IgD-negative memory B cell (primary cell): ENCODE data around the gene KCTD6. TPM values are rescaled to one million over a fixed set of nuclear protein-coding genes. Genes with fewer than 3 reads are reported as not detected.

ENCODE experiments used
- H3K27ac Mint-ChIP-seq, 3 donors: one replicate each; pipeline ENCODE4 v1.8.0; 2020 to 2022; ENCODE audit warnings: mild to moderate bottlenecking in 3 of 3, mixed read lengths in 3 of 3, moderate library complexity in 1 of 3
- H3K27me3 Mint-ChIP-seq: one replicate; pipeline ENCODE4 v1.8.0; 2021; ENCODE audit warnings: mixed read lengths
- H3K36me3 Mint-ChIP-seq: one replicate; pipeline ENCODE4 v1.8.0; 2020; ENCODE audit warnings: mild to moderate bottlenecking, mixed read lengths
- H3K4me1 Mint-ChIP-seq, 3 donors: one replicate each; pipeline ENCODE4 v1.8.0; 2020 to 2022; ENCODE audit warnings: mixed read lengths in 3 of 3, mild to moderate bottlenecking in 1 of 3
- H3K4me3 Mint-ChIP-seq, 4 donors: one replicate each; pipeline ENCODE4 v1.8.0; 2020 to 2022; ENCODE audit warnings: mild to moderate bottlenecking in 4 of 4, mixed read lengths in 4 of 4, moderate library complexity in 3 of 4
- H3K9me3 Mint-ChIP-seq, 3 donors: one replicate each; pipeline ENCODE4 v1.8.0; 2020 to 2021; ENCODE audit warnings: mixed read lengths in 3 of 3, mild to moderate bottlenecking in 1 of 3
- polyA plus RNA-seq: library from polyadenylated mRNA; unstranded; fragments of 300-500 nt; fragmentation: Illumina TruSeq; gene quantifications from one replicate; pipeline ENCODE4 v1.2.3, GENCODE V29; 2021

The KCTD6 gene
- 15.5 TPM for polyA plus RNA-seq

GRCh38 chr3:58491506-58492402, at the start of gene KCTD6:
Gene KCTD6, plus strand, starts transcription at chr3:58492096. Its CDS starts 6,660 bp downstream, at chr3:58498756.
- Mint-ChIP-seq H3K27me3 (peaks cover 7% of the 10 kb centered on the region), H3K27ac (peak within 1 kb of the TSS; percentile 79 to 85 (median 81)), H3K4me3 (peak within 1 kb of the TSS; percentile 87 to 95 (median 93)), H3K36me3 (peaks cover 8% of the 10 kb centered on the region), H3K4me1 (peaks cover 28 to 41% (median 32%) of the 10 kb centered on the region in 3 donors), H3K9me3 (no peaks in the 10 kb centered on the region)

- Mint-ChIP-seq H3K27me3 (no peaks in the 10 kb centered on the region), H3K27ac (no peak overlapping the region), H3K36me3 (peaks cover 12% of the 10 kb centered on the region), H3K4me3 (no peak overlapping the region), H3K9me3 (peaks cover 2 to 30% (median 17%) of the 10 kb centered on the region in 3 donors), H3K4me1 (no peaks in the 10 kb centered on the region)
These were observed 39.7 kb upstream of the KCTD6 start for GRCh38 chr3:58452176-58452575.

GRCh38 chr3:58459160-58459559, 32.7 kb upstream of the KCTD6 start:
- Mint-ChIP-seq H3K9me3 (peaks cover 2 to 19% (median 17%) of the 10 kb centered on the region in 3 donors), H3K4me3 (no peak overlapping the region), H3K27ac (no peak overlapping the region), H3K36me3 (peaks cover 8% of the 10 kb centered on the region), H3K4me1 (peaks cover 5 to 6% (median 5%) of the 10 kb centered on the region in 3 donors), H3K27me3 (no peaks in the 10 kb centered on the region)

- H3K4me3 Mint-ChIP-seq: no peak overlapping the region
- no peaks in the 10 kb centered on the region for H3K27me3 Mint-ChIP-seq
These were observed 29.1 kb upstream of the KCTD6 start for GRCh38 chr3:58462829-58463180.

GRCh38 chr3:58463181-58463941, 28.5 kb upstream of the KCTD6 start:
- Mint-ChIP-seq H3K36me3 (no peaks in the 10 kb centered on the region), H3K27me3 (no peaks in the 10 kb centered on the region), H3K4me3 (peak overlapping the region in 1 of 4 donors; percentile 79), H3K9me3 (peaks cover 0 to 4% (median 0%) of the 10 kb centered on the region in 3 donors), H3K27ac (peak overlapping the region in 2 of 3 donors; percentile 46 to 57), H3K4me1 (peaks cover 5 to 7% (median 6%) of the 10 kb centered on the region in 3 donors)

More at GRCh38 chr3:58462829-58463180, 29.1 kb upstream of the KCTD6 start:
- Mint-ChIP-seq H3K36me3 (no peaks in the 10 kb centered on the region), H3K9me3 (peaks cover 0 to 4% (median 0%) of the 10 kb centered on the region in 3 donors), H3K27ac (peak overlapping the region in 1 of 3 donors; percentile 57), H3K4me1 (peaks cover 5 to 7% (median 6%) of the 10 kb centered on the region in 3 donors)

GRCh38 chr3:58463942-58464271, 28.0 kb upstream of the KCTD6 start:
- H3K4me1 Mint-ChIP-seq: peaks cover 5 to 7% (median 6%) of the 10 kb centered on the region in 3 donors
- no peaks in the 10 kb centered on the region for H3K27me3 Mint-ChIP-seq
- H3K36me3 Mint-ChIP-seq: no peaks in the 10 kb centered on the region
- H3K4me3 Mint-ChIP-seq: peak overlapping the region in 1 of 4 donors; percentile 79
- H3K9me3 Mint-ChIP-seq: peaks cover 0 to 4% (median 0%) of the 10 kb centered on the region in 3 donors
- H3K27ac Mint-ChIP-seq: peak overlapping the region in 1 of 3 donors; percentile 19

GRCh38 chr3:58464866-58465265, 27.0 kb upstream of the KCTD6 start:
- Mint-ChIP-seq H3K4me3 (no peak overlapping the region), H3K36me3 (no peaks in the 10 kb centered on the region), H3K9me3 (no peaks in the 10 kb centered on the region), H3K27ac (no peak overlapping the region), H3K27me3 (no peaks in the 10 kb centered on the region), H3K4me1 (peaks cover 5 to 7% (median 6%) of the 10 kb centered on the region in 3 donors)

- H3K4me1 Mint-ChIP-seq: peaks cover 6 to 8% (median 7%) of the 10 kb centered on the region in 3 donors
- H3K9me3 Mint-ChIP-seq: no peaks in the 10 kb centered on the region
- no peak overlapping the region for H3K4me3 Mint-ChIP-seq
- H3K27me3 Mint-ChIP-seq: no peaks in the 10 kb centered on the region
- no peaks in the 10 kb centered on the region for H3K36me3 Mint-ChIP-seq
- no peak overlapping the region for H3K27ac Mint-ChIP-seq
These were observed 24.9 kb upstream of the KCTD6 start for GRCh38 chr3:58466899-58467563.

GRCh38 chr3:58469096-58469495, 22.8 kb upstream of the KCTD6 start:
- Mint-ChIP-seq H3K9me3 (no peaks in the 10 kb centered on the region), H3K36me3 (peaks cover 2% of the 10 kb centered on the region), H3K4me1 (peaks cover 1 to 7% (median 7%) of the 10 kb centered on the region in 3 donors), H3K27ac (peak overlapping the region in 1 of 3 donors; percentile 81), H3K4me3 (no peak overlapping the region), H3K27me3 (no peaks in the 10 kb centered on the region)

- Mint-ChIP-seq H3K4me3 (peak overlapping the region in 1 of 4 donors; percentile 28), H3K36me3 (peaks cover 2% of the 10 kb centered on the region), H3K9me3 (no peaks in the 10 kb centered on the region), H3K27me3 (no peaks in the 10 kb centered on the region), H3K4me1 (peaks cover 14 to 21% (median 20%) of the 10 kb centered on the region in 3 donors), H3K27ac (no peak overlapping the region)
These were observed 21.4 kb upstream of the KCTD6 start for GRCh38 chr3:58470363-58471024.

- no peak overlapping the region for H3K27ac Mint-ChIP-seq
- H3K4me1 Mint-ChIP-seq: peaks cover 14 to 22% (median 20%) of the 10 kb centered on the region in 3 donors
- H3K27me3 Mint-ChIP-seq: no peaks in the 10 kb centered on the region
- H3K4me3 Mint-ChIP-seq: no peak overlapping the region
- peaks cover 2% of the 10 kb centered on the region for H3K36me3 Mint-ChIP-seq
- no peaks in the 10 kb centered on the region for H3K9me3 Mint-ChIP-seq
These were observed 20.6 kb upstream of the KCTD6 start for GRCh38 chr3:58471025-58471887.

- no peak overlapping the region for H3K4me3 Mint-ChIP-seq
- peak overlapping the region in 1 of 3 donors; percentile 61 for H3K27ac Mint-ChIP-seq
- peaks cover 19 to 23% (median 23%) of the 10 kb centered on the region in 3 donors for H3K4me1 Mint-ChIP-seq
These were observed 18.6 kb upstream of the KCTD6 start for GRCh38 chr3:58473275-58473674.

GRCh38 chr3:58474348-58474911, 17.5 kb upstream of the KCTD6 start:
- peaks cover 3% of the 10 kb centered on the region for H3K36me3 Mint-ChIP-seq
- H3K4me1 Mint-ChIP-seq: peaks cover 19 to 24% (median 24%) of the 10 kb centered on the region in 3 donors
- peak overlapping the region in 2 of 4 donors; percentile 49 to 91 for H3K4me3 Mint-ChIP-seq
- no peaks in the 10 kb centered on the region for H3K27me3 Mint-ChIP-seq
- peaks cover 0 to 1% (median 0%) of the 10 kb centered on the region in 3 donors for H3K9me3 Mint-ChIP-seq
- peak overlapping the region; percentile 12 to 79 (median 20) for H3K27ac Mint-ChIP-seq

More at GRCh38 chr3:58473275-58473674, 18.6 kb upstream of the KCTD6 start:
- H3K36me3 Mint-ChIP-seq: peaks cover 2% of the 10 kb centered on the region
- H3K9me3 Mint-ChIP-seq: no peaks in the 10 kb centered on the region
- H3K27me3 Mint-ChIP-seq: no peaks in the 10 kb centered on the region
